HG03520 (cell line): ENCODE data around the gene RAD51B.
"Not testable (repeated sequence)": the region's sequence is repeated elsewhere in the genome, so short reads cannot be mapped to it uniquely, and the experiment has no call there.

Experiments
- ATAC-seq: cut with Tn5 transposase; IDR thresholded peaks from one replicate; pipeline ENCODE4 v1.9.1; 2021; ENCODE audit warnings: mild to moderate bottlenecking, moderate library complexity; ENCODE audit not compliant: unreplicated experiment

The RAD51B gene

GRCh38 chr14:68413509-68413908 lies 593.9 kb downstream of the RAD51B start:
- ATAC-seq: no peak

GRCh38 chr14:68414121-68414520 lies 594.5 kb downstream of the RAD51B start:
- no peak for ATAC-seq

- ATAC-seq: no peak
These were observed 596.6 kb downstream of the RAD51B start for GRCh38 chr14:68416171-68416570.

GRCh38 chr14:68417009-68417650 lies 597.6 kb downstream of the RAD51B start:
- no peak for ATAC-seq

- ATAC-seq: no peak
These were observed 598.9 kb downstream of the RAD51B start for GRCh38 chr14:68418174-68419118.

- ATAC-seq: no peak
These were observed 600.8 kb downstream of the RAD51B start for GRCh38 chr14:68420350-68420749.

- ATAC-seq: no peak
These were observed 601.5 kb downstream of the RAD51B start for GRCh38 chr14:68421116-68421515.

- ATAC-seq: no peak
These were observed 604.1 kb downstream of the RAD51B start for GRCh38 chr14:68423686-68424085.

- ATAC-seq: no peak
These were observed 605.0 kb downstream of the RAD51B start for GRCh38 chr14:68424443-68425172.

- ATAC-seq: no peak
These were observed 607.3 kb downstream of the RAD51B start for GRCh38 chr14:68426661-68427549.

- ATAC-seq: no peak
These were observed 607.9 kb downstream of the RAD51B start for GRCh38 chr14:68427550-68427890.

- not testable (repeated sequence) for ATAC-seq
These were observed 609.3 kb downstream of the RAD51B start for GRCh38 chr14:68428900-68429299.

- ATAC-seq: not testable (repeated sequence)
These were observed 614.6 kb downstream of the RAD51B start for GRCh38 chr14:68434173-68434572.

- not testable (repeated sequence) for ATAC-seq
These were observed 616.1 kb downstream of the RAD51B start for GRCh38 chr14:68435631-68436030.

GRCh38 chr14:68439676-68440075 lies 620.1 kb downstream of the RAD51B start:
- ATAC-seq: no peak

GRCh38 chr14:68440820-68441219 lies 621.2 kb downstream of the RAD51B start:
- no peak for ATAC-seq

- no peak for ATAC-seq
These were observed 622.0 kb downstream of the RAD51B start for GRCh38 chr14:68441542-68441941.

- ATAC-seq: no peak
These were observed 623.5 kb downstream of the RAD51B start for GRCh38 chr14:68442828-68443629.

GRCh38 chr14:68444449-68445168 lies 625.0 kb downstream of the RAD51B start:
- ATAC-seq: no peak
